ENCODE data around the gene ZSCAN12.

ZSCAN12 gene

GRCh38 chr6:28333047-28333446 lies 66.5 kb downstream of the ZSCAN12 start:
- DNase-seq, result no peak

- DNase-seq, result no peak
Observed at GRCh38 chr6:28330041-28330440, 69.5 kb downstream of the ZSCAN12 start.

All from hypothalamus (tissue), 51 donors.